Effector CD8-positive, alpha-beta T cell (primary cell): ENCODE data around the gene COBL.

Experiments
- DNase-seq: peaks from one replicate; lab custom pipeline; 2025; lab: John Stamatoyannopoulos, UW

The COBL gene

DNA sequence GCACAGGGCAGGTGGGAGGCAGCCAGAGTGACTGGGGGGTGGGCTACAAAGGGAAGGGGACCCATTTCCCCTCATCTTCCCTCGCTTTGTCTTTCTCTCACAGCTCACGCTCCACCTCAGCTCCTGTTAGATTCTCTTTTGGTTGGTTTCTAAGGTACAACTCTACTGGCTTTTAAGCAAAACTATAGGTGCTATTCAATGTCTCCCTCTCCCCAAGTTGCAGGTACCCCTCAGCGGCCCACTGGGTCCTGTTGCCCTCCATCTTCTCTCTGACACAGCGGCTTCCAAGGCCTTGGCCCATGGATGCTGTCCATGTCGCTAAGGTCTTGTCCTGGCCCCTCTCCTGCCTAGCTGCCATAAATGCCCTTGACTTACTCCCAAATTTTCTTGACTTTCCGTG lies 168.4 kb downstream of the COBL start:
- no peak for DNase-seq

DNA sequence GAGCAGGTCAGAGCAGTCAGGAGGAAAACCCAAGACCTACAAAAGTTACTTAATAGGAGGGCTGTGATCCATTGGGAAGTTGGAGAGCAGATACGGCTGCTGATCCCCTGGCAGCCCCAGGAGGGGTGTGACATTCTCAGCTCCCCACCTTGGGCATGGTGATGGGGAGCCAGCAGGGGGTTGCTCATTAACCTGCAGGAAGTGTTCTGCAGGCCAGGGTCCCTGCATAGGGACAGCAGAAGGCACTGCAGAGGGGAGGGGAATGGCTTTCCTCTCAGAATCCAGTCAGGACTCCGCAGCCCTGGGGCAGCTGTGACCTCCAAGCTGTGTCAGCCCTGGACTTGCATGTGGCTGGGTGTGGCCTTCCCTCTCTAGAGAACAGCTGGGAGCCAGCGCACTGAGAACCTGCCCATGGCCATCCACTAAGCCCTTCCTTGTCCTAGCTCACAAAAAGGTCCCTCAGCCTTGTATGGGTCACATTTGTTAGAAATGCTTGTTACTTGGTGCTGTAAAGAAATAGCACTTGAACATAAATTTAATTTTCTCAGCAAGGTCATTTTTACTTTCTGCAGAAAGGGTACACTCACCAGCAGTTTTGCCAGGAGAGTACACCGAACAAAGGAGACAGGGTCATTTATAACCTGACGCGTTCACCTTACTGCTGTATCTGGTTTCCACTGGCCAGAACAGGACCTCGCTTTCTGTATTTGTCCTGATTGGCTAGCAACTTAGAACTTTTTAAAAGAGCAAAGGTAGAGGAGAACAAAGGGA lies 169.6 kb downstream of the COBL start:
- no peak for DNase-seq

DNA sequence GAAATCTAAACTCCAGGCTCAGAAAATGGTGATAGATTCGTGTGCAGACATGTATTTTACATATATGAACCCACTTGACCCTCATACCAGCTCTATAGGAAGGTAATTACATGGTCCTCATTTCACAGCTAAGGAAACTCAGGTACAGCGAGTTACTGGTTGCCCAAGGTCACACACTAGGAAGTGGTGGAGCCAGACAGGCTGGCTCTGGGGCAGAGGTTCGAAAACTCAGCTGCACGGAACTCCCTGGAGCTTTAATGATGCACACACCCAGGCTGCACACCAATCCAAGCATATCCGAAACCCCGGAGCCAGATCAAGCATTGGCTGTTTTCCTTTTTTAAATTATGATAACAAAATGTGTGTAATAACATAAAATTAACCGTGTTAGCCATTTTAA lies 172.4 kb downstream of the COBL start:
- no peak for DNase-seq

DNA sequence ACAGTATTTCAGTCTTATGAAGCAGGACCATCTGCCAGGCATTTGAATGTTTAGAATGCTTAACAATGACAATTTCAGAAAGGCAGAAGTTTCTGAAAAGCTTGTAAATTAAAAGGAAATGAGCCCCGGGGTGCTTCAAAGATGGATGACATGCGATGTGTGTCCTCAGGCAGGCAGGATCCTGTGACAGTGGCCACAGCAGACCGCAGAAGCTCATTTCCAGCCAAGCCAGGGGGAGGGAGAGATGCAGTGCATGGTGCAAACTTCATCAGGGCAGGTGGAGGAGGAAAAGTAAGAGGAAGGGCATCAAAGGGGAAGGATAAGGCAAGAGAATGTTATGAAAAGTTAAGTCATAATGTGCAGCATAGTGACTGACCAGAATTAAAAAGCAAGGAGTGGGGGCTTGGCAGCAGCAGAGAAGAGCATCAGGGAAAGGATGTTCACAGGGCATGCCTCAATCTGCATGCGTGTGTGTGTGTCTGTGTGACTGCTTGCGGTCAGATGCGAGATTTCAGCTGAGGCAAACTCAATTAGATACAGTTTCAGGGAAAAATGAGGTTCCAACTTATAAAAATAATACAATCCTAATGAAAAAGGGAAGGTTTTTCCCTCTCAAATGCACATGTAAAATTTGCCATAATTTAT lies 173.7 kb downstream of the COBL start:
- DNase-seq = no peak

DNA sequence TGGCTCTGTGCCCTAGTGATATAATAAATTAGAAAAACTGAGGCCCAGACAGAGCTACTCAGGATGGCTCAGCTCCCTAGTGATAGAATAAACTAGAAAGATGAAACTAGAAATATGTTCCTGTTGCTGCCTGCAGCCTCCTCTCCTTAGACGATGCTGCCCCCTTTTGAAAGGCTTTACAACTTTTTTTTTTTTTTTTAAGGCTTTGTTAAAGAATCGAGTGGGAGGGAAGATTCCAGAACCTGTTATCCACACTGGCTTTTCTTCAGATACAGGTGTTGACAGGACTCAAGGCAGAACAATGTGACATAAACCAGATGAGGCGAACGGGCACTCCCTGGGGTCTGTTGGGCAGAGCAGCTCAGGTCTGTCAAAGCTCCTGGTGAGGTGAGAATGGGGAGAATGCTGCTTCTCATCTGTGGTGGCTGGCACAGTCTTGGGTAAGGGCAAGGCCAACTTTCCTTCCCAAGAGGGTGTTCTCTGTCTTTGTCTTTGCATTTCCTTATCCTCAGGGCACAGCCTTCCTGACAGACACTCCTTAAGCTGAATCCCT lies 175.1 kb downstream of the COBL start:
- no peak for DNase-seq

DNA sequence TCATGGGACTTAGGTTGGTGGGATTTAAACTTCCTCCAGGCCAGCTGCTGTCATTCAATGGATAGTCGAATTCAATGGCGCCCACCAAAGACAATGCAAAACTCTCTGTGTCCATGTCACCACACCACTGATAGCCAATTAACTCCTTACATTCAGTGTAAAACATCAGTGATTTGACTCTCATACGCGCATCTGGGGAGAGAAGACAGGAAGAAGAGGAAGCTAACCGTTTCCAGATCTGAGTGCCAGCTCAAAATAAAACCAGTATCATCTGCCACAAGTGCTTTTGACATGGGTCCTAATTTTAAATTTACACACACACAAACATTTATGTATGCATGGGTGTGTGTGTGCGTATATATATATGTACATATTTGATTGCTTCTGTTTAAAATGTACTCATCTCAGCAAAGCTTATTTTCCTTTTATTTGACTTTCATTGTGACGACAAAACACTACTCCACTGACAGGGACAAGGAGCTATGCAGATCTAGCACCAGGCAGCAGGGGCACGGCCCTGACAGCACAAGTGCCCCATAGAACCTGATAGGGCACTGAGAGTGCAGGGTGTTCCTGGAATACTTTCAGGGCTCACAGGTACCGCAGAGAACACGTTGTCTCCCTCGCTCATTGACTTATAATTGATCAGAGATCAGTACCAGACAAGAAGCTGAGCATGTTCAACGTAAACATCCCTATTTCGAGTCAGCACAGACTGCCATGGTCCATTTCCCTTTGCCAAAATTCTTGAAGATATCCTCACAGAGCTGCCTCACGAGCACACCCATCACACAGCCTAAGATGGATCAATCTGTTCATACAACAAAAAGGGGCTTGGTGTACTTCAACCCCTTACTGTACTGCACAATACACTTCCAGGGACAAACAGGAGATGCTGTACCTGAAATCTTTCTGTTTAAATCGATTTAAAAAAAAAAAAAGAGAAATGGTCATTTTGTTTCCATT lies 176.1 kb downstream of the COBL start:
- no peak for DNase-seq

DNA sequence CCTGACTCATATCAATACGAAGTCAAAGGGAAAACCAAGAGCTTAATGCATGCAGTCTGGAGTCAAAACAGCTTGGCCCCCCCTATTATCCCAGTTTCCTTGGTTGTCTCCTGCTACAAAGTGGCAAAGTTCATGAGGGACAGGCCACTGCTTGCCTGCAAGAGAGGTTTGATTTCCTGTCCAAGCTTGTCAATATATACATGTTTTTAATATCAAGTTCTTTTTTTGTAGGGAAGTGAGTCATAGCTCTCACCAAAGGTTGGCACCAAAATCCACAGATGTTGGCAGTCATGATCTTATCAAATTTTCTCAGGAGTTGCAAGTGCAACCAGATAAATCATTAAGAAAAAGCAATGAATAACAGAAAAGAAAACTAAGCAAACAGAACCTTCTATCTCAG lies 176.8 kb downstream of the COBL start:
- DNase-seq = no peak

DNA sequence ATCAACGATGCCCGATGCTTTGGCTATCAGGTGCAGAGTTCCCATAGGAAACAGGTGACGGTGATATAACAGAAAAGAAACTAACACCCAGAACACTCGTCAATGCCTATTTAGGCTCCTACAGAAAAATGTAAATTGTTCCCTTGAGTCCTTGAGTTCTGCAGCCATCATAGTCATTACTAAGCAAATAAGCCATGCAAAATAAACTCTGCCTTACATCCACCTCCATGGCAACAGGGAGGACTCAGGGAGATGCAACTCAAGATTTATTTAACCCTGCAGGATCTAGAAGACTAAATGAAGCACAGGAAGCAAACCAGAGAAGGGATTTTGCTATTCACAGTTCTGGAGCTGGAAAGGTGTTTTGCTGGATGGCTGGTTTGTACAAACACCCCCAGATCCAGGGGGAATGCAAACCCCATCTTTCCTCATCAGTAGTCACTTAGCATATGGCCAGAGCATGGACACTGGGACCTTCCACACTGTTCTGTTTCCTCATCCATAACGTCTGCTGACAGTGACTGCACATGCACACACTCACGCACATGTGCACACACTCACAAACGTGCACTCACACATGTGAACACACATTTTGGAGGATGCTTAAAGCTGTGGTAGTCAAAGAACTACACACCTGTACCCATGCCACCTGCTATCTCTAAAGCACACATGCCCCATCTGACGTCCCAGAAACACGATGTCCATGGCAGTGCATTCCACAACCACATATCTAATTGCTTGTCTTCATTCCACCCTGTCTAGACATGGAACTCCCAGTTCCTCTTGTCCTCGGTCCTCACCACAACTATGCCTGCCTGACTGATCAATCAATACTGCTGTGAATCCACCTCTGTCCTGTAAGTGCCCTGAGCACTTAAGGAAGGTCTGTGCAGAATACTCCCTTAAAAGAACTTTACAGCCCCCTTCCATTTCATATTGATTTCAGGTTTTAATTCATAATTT lies 178.2 kb downstream of the COBL start:
- DNase-seq = no peak

DNA sequence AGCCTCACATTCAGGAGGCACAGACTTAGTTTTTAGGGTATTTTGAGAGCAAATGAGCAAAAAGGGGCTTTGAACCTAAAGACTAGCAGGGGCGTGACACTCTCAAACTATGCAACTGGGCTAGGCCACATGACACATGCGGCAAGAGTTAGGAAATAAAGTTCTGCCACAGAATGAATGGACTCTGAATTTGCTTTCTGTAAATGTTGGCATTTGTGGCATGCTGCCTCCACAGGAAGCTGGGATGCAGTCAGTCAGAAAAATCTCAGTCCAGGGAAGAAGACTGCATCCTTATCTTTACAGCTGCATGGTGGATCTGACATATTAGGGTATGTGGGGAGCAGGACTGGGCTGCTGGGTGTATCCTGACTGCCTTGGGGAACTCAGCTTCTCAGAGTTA lies 181.0 kb downstream of the COBL start:
- no peak for DNase-seq

DNA sequence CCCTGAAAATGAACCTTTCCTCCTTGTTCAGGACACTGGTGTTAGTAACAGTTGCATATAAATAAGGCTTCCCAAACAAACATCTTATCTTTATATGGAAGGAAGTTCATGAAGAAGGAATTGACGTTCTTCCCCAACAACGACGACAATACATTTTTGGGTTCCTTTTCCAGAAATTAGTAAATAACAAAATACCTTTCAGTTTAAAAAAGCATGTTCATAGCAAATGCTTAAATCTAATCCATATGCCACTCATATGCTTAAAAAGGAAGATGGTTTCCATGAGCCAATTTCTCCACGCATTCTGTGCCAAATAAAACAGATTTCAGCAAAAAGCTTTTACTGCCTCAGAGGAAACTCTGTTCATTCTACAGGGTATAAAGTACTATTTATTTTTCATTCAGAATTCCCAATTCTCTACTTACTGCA lies 182.6 kb downstream of the COBL start:
- no peak for DNase-seq

DNA sequence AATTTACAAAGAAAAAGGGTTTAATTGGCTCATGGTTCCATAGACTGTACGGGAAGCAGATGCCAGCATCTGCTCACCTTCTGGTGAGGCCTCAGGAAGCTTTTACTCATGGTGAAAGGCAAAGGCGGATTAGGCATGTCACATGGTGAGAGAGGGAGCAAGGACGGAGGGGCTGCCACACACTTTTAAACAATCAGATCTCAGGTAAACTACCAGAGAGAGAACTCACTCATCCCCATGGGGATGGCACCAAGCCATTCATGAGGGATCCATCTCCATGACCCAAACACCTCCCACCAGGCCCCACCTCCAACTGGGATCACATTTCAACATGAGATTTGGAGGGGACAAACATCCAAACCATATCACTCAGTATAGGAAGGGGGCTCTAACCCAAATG lies 183.9 kb downstream of the COBL start:
- DNase-seq = no peak

DNA sequence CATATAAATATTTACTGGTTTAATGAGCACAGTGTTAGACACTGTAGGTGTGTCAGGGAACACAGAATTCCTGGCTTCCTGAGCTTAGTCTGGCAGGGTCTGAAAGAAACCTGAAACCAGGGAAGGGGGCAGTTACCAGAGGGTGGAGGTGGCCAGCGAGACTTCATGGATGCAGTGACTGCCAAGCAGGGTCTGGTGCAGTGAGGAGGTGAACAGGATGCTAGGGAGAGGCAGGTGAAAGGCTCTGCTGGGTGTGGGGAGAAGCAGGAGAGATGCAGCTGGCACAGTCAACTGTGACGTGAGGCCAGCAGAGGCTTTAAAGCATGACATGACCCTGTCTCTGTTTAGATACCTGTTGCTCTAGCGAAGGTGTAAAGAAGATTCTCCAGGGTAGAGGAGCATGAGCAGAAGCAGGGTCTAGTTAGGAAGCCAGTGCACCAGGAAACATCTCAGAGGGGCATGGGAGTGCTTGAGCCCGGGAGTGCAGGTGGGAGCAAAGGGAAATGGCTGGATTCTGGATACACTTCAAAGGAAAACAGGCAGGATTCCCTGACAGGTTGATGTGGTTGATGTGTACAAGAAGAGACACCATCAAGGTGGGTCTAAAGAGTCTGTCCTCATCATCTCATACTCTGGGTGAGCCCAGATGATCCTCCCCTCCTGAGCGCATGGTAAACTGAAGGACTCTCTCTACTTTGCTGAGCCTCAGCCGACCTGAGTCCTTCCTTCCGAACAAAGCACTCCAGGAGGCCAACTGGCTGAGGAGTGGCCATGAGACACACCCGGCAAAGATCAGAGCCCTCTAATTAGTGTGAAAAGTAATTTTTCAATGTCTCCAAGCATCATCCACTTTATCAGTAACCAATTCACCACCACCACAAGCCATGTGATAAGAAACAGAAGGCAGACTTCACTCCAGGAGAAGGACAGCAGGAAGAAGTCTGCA lies 186.8 kb downstream of the COBL start:
- DNase-seq = no peak

DNA sequence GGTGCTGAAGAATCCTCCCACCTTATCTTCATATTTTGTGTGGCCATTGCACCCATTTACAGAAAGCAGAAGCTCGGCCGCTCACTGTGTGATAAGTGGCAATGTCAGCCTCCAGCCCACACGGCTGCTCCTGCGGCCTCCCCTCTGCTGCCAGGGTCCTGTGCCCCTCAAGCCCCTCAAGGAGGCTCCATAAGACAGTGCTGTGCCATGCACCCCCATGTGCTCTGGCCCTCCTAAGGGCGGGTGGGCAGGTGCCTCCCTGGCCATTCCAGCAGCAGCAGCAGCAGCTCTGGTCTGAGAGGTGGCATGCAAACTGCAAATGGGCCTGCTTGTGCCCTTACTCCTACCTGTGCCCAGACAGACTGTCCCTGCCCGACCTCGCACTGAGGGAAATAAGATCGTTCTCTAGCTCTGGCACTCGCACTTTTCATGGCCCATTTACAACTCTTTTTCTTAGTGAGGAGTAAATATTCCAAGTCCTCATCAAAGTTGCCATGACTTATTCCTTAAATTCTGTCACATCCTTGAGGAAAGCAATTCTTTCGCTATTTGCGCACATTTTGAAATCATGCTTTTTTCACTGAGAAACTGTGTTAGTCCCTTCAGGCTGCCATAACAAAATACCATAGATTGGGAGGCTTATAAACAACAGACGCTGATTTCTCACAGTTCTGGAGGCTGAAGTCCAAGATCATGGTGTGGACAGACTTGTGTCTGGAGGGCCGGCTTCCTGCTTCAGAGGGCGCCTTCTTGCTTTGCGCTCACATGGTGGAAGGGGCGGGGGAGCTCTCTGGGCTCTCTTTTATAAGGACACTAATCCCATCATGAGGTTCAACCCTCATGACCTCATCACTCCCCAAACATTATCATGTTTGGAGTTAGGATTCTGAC lies 187.8 kb downstream of the COBL start:
- DNase-seq = no peak

DNA sequence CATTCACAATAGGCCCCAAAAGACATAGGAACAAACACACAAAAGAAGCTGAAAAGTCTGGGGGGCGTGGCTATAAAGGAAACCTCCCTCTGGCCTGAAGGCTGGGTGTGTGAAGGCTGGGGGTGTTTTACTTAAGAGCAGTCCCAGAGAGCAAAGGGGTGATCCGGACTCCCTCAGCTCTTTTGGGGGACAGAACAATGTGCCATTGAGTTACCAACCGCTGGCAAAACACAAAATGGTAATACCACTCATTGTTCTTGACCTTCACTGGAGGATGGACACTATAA lies 189.0 kb downstream of the COBL start:
- DNase-seq = no peak

DNA sequence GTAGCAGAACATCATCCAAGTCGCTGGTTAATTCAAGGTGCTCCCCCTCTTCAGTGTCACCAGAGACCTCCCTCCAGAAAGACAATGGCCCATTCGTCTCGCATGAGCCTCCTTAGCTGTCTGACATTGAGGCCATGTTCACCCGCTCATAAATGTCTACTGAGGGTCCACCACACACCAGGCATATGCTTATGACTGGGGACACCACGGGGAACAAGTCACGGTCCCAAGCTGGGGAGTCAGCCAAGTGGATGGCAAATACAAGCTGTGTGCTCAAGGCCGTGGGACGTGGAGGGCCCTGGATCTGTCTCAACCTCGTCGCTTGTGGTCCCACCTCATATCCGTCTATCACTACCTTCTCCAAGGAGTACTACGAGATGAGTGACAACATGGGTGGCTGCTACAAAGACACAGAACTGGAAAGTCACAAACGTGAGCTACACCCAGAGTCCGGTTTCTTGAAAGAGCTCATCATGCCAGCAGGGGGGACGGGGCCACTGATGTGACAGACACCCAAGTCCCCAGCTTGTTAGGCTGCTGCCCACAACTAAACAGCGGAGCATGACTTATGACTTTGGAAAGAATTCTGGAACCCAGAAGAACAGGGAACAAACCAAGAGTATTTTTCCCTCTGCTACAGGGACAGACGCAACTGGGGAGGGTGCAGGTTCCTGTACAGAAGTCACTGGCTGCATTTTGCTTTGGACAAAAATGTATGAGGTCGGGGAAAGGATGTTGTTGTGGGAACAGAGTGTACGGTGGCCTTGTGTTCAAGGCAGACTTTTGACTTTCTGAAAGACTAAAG lies 189.6 kb downstream of the COBL start:
- no peak for DNase-seq

DNA sequence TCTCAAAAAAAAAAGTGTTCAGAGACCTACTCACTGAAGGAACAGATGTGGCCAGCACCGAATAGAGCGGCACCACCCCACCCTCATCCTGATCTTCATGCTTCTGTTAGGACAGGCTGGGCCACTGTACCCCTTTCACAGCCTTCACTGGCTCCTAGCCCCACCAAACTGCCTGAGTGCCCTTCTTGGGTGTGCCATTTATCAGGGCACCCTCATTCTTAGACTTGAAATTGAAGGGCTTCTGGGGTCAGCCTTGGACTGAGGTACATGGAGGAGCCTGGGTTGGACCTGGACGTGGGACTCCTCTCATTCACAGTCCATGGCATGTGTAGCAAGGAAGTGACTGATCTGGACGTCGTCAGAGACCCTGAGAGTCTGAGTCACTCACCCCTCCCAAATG lies 190.3 kb downstream of the COBL start:
- no peak for DNase-seq

DNA sequence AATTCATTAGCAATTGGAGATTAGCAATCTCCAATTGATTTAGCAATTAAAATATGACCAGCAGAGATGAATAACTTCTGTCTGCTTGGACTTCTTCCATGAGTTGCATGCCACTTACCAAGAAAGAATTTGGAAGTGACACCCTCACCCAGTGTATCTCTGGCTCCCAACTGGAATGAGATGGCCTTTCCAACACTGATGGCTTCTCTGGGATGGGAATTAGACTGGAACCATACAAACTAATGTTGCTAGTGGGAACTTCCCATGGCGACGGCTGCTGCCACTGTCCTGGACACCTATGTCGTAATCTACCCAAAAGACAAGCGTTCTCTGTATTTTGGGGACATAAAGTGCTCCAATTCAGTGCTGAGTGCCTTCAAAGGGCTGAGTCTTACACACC lies 192.3 kb downstream of the COBL start:
- DNase-seq = no peak

DNA sequence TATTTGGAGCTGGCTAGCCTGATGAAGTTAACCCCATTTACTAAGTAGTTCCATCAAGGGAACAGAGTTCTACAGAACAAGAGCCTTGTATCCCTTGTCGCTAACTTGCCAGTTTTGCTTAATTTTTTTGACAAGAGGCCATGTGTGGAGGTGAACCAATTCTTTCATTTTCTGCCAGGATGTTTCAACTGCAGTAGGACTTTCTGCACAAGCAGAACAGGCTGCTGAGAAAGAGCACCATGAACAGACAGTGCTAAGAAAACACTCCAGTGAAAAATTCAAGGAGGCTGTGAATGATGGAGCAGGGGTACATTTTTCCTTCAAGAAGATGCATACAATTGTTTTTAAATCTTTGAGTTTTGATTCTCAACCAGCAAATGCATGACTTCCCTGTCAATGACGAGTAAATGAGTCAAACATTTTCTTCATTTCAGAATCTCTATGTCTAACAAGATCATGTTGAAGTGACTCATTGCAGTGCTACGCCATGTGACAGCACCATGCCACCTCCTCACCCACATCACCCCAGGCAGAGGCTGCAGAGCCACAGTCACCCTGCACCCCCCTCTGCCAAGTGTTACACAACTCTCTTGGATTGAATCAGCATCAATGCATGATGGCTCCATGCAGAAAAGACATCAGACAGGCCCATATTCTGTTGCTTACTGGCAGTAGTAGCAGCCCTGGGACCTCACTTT lies 193.1 kb downstream of the COBL start:
- no peak for DNase-seq
